Panc1 (cell line): ENCODE data around the gene MARCHF6. TPM values are rescaled to one million over a fixed set of nuclear protein-coding genes. Genes with fewer than 3 reads are reported as not detected.
A peak's percentile ranks its signal among the peaks of the same experiment; 100 is the strongest.

Experiments used
- ATAC-seq: fragments of 200-7000 bp; cut with Tn5 transposase; 2 replicates; pipeline ENCODE4 v1.9.1; 2020; ENCODE audit warnings: mild to moderate bottlenecking, moderate library complexity
- BruUV-seq: library from RNA; stranded (reverse); fragments of 400-500 nt; replicated peaks from 2 replicates; lab custom pipeline; 2021; lab: Mats Ljungman, UMichigan
- CTCF ChIA-PET: fragments of 300-600 bp; sonication (Branson Sonifier 250); formaldehyde crosslinking; loops from one replicate; lab custom pipeline; 2022; ENCODE audit warnings: antibody characterized with exemption; lab: Charles Lee
- POLR2A ChIA-PET: fragments of 300-600 bp; sonication (Branson Sonifier 250); formaldehyde crosslinking; loops from one replicate; lab custom pipeline; 2022; ENCODE audit warnings: antibody characterized with exemption; lab: Charles Lee
- DNase-seq: peaks from one replicate; pipeline ENCODE4 v3.0.0-alpha.2; 2010; ENCODE audit warnings: low read depth, low spot score
- H3K27ac ChIP-seq: 2 replicates; pipeline ENCODE4 v1.5.1; 2011; ENCODE audit warnings: mild to moderate bottlenecking, low read length, inconsistent platforms
- H3K27me3 ChIP-seq: fragments of 200-500 bp; sonication (Bioruptor generic); 2 replicates; pipeline ENCODE4 v1.6.0; 2014; ENCODE audit warnings: low read length, inconsistent platforms; ENCODE audit not compliant: control insufficient read depth, insufficient read depth
- H3K36me3 ChIP-seq: fragments of 200-500 bp; sonication (Bioruptor generic); 2 replicates; pipeline ENCODE4 v1.5.1; 2014; ENCODE audit warnings: inconsistent platforms, mild to moderate bottlenecking, low read length, moderate library complexity; ENCODE audit not compliant: control insufficient read depth, insufficient read depth
- H3K4me1 ChIP-seq: 2 replicates; pipeline ENCODE4 v1.5.1; 2011; ENCODE audit warnings: inconsistent platforms, mild to moderate bottlenecking, low read length, moderate library complexity; ENCODE audit not compliant: control insufficient read depth, insufficient read depth
- H3K4me3 ChIP-seq, 2 experiments: 2 replicates each; pipeline ENCODE4 v1.5.1; 2011 to 2012; ENCODE audit warnings: low read depth in 2 of 2, low read length in 2 of 2, mild to moderate bottlenecking in 2 of 2, inconsistent platforms in 1 of 2, moderate library complexity in 1 of 2
- H3K9me3 ChIP-seq: fragments of 200-500 bp; sonication (Bioruptor generic); 2 replicates; pipeline ENCODE4 v1.5.1; 2014; ENCODE audit warnings: low read depth, mild to moderate bottlenecking, inconsistent platforms, low read length, moderate library complexity; ENCODE audit not compliant: control insufficient read depth, insufficient read depth
- POLR2AphosphoS5 ChIP-seq: IDR thresholded peaks from 2 replicates; pipeline ENCODE4 v1.6.1; 2012; ENCODE audit warnings: mild to moderate bottlenecking, low read depth, low read length, moderate library complexity
- SIN3A ChIP-seq: IDR thresholded peaks from 2 replicates; pipeline ENCODE4 v1.6.1; 2012; ENCODE audit warnings: low read depth, mild to moderate bottlenecking, low read length, moderate library complexity, borderline replicate concordance; ENCODE audit not compliant: insufficient read depth
- TCF7L2 ChIP-seq: IDR thresholded peaks from 2 replicates; pipeline ENCODE4 v1.6.1; 2011; ENCODE audit warnings: mild to moderate bottlenecking, low read depth, low read length, inconsistent platforms
- in situ Hi-C: cut with HindIII; loops from 2 replicates; pipeline ENCODE4 v1.10.0; 2016; ENCODE audit warnings: low sequenced_read_pairs, low pct_unique_long_range_greater_than_20kb
- intact Hi-C: fragments of 100-400 bp; cut with micrococcal nuclease; formaldehyde crosslinking; loops from one replicate; pipeline ENCODE4 v1.10.0; 2022; ENCODE audit not compliant: unreplicated experiment
- total RNA-seq: library from RNA; stranded (reverse); gene quantifications from one replicate; pipeline ENCODE4 v1.2.1, GENCODE V29; 2021; ENCODE audit not compliant: unreplicated experiment
- TF ChIP-seq, protein P1 (sequence below), 2 experiments: IDR thresholded peaks; 2 replicates each; pipeline ENCODE4 v1.6.1; 2011 to 2012; ENCODE audit warnings: low read depth in 2 of 2, control low read depth in 1 of 2, low read length in 1 of 2, mild to moderate bottlenecking in 1 of 2, moderate library complexity in 1 of 2; ENCODE audit not compliant: insufficient read depth in 1 of 2
- TF ChIP-seq, protein P2 (sequence below): fragments of 450-650 bp; IDR thresholded peaks from 2 replicates; pipeline ENCODE4 v1.5.1; 2017; ENCODE audit warnings: mild to moderate bottlenecking

Gene MARCHF6
- total RNA-seq, 1 experiment from 2014 or later: 172 TPM

DNA sequence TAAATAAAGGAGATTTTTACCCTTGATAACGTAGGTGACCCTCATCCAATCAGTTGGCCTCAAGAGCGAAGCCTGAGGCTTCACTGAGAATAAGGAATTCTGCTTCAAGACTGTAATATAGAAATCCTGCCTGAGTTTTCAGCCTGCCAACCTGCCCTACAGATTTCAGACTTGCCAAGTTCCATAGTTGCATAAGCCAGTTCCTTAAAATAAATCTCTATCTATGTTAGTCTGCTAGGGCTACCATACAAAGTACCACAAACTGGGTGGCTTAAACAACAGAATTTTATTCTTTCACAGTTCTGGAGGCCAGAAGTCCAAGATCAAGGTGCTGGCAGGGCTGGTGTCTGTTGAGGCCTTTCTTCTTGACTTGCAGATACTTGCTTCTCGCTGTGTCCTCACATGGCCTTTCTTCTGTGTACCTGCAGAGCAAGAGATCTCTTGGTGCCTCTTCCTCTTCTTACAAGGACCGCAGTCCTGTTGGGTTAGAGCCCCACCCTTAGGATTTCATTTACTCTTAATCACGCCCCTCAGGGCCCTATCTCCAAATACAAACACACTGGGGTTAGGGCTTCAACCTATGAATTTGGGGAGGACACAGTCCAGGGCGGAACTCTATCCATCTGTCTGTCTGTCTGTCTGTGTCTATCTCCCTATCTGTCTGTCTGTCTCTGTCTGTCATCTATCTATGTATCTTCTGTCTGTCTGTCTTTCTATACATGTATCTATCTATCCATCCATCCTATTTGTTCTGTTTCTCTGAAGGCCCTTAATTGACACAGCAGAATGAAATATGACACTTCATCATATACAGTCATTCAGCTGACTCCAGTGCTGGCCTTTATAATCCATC lies 28.8 kb upstream of the MARCHF6 start:
- H3K4me3 ChIP-seq: no peak overlapping the region

DNA sequence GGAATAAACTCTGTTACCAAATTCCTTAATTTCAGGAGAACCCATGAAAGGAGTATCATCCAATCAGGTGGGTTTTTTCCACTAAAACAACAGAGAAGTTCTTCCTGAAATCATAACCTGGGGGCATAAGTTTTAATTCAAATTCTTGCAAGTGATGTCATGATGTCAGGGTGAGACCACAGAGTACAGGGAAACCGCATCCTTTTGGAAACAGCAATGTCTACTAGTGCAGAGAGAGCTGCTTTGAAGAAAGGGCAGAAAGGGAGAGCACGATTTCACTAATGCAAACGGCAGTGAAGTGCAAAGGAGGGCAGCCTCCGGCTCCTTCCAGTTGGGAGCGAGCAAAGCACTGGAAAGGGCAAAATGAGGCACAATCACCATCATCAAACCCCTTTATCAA lies 25.2 kb upstream of the MARCHF6 start:
- ATAC-seq: no peak
- no peaks in the 10 kb centered on the region for H3K9me3 ChIP-seq
- DNase-seq: no peak

More for the DNA sequence above, 28.8 kb upstream of the MARCHF6 start:
- BruUV-seq: no TSS peak
- intact Hi-C loops (no loop called here), in situ Hi-C loops (no loop called here)
- no peaks in the 10 kb centered on the region for H3K9me3 ChIP-seq
- H3K4me1 ChIP-seq: 0 out of 2 replicates have a peak, but pooled peaks cover 3% of the 10 kb centered on the region
- POLR2A ChIA-PET: no interaction called here
- DNase-seq (no peak), ATAC-seq (peak; percentile 37; the same call in 1 of the 2 replicates)
- H3K27ac ChIP-seq: no peak overlapping the region
- CTCF ChIA-PET: interaction anchor here (1.1 kb wide), 1 partner anchor 40 kb away, joined by 4 read pairs; no protein-coding TSS in a partner anchor
- TF ChIP-seq, protein P1, sequence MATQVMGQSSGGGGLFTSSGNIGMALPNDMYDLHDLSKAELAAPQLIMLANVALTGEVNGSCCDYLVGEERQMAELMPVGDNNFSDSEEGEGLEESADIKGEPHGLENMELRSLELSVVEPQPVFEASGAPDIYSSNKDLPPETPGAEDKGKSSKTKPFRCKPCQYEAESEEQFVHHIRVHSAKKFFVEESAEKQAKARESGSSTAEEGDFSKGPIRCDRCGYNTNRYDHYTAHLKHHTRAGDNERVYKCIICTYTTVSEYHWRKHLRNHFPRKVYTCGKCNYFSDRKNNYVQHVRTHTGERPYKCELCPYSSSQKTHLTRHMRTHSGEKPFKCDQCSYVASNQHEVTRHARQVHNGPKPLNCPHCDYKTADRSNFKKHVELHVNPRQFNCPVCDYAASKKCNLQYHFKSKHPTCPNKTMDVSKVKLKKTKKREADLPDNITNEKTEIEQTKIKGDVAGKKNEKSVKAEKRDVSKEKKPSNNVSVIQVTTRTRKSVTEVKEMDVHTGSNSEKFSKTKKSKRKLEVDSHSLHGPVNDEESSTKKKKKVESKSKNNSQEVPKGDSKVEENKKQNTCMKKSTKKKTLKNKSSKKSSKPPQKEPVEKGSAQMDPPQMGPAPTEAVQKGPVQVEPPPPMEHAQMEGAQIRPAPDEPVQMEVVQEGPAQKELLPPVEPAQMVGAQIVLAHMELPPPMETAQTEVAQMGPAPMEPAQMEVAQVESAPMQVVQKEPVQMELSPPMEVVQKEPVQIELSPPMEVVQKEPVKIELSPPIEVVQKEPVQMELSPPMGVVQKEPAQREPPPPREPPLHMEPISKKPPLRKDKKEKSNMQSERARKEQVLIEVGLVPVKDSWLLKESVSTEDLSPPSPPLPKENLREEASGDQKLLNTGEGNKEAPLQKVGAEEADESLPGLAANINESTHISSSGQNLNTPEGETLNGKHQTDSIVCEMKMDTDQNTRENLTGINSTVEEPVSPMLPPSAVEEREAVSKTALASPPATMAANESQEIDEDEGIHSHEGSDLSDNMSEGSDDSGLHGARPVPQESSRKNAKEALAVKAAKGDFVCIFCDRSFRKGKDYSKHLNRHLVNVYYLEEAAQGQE (IDR thresholded peaks at IDR 0.05; ENCODE audit: insufficient read depth in 1 of 2, low read depth in 2 of 2, low read length in 1 of 2): no peak
- TF ChIP-seq, protein P2, sequence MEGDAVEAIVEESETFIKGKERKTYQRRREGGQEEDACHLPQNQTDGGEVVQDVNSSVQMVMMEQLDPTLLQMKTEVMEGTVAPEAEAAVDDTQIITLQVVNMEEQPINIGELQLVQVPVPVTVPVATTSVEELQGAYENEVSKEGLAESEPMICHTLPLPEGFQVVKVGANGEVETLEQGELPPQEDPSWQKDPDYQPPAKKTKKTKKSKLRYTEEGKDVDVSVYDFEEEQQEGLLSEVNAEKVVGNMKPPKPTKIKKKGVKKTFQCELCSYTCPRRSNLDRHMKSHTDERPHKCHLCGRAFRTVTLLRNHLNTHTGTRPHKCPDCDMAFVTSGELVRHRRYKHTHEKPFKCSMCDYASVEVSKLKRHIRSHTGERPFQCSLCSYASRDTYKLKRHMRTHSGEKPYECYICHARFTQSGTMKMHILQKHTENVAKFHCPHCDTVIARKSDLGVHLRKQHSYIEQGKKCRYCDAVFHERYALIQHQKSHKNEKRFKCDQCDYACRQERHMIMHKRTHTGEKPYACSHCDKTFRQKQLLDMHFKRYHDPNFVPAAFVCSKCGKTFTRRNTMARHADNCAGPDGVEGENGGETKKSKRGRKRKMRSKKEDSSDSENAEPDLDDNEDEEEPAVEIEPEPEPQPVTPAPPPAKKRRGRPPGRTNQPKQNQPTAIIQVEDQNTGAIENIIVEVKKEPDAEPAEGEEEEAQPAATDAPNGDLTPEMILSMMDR: no peak
- no peak for TF ChIP-seq SIN3A
- TF ChIP-seq POLR2AphosphoS5: no peak
- no peak for TF ChIP-seq TCF7L2
- H3K36me3 ChIP-seq: no peaks in the 10 kb centered on the region
- H3K27me3 ChIP-seq: no peaks in the 10 kb centered on the region

More for the DNA sequence above, 25.2 kb upstream of the MARCHF6 start:
- H3K4me1 ChIP-seq: peaks cover 21% of the 10 kb centered on the region
- intact Hi-C loops (no loop called here), in situ Hi-C loops (no loop called here)
- TF ChIP-seq TCF7L2 (no peak), POLR2AphosphoS5 (no peak), SIN3A (no peak)
- TF ChIP-seq, protein P2: no peak
- TF ChIP-seq, protein P1 (IDR thresholded peaks at IDR 0.05; ENCODE audit: insufficient read depth in 1 of 2, low read depth in 2 of 2, low read length in 1 of 2): no peak
- BruUV-seq: no TSS peak
- no peak overlapping the region for H3K27ac ChIP-seq
- ChIA-PET CTCF (no interaction called here), POLR2A (interaction anchor here (0.7 kb wide), 1 partner anchor 12 kb away, joined by 7 read pairs; no protein-coding TSS in a partner anchor)
- H3K4me3 ChIP-seq: no peak overlapping the region
- H3K36me3 ChIP-seq: no peaks in the 10 kb centered on the region
- H3K27me3 ChIP-seq: no peaks in the 10 kb centered on the region
